HG03159 (cell line): ENCODE results near the gene RNF144A.
"Not testable (repeated sequence)": the region's sequence is repeated elsewhere in the genome, so short reads cannot be mapped to it uniquely, and the experiment has no call there.

Source experiments
- ATAC-seq: cut with Tn5 transposase; IDR thresholded peaks from one replicate; pipeline ENCODE4 v1.9.1; 2021; ENCODE audit warnings: mild to moderate bottlenecking, moderate library complexity; ENCODE audit not compliant: unreplicated experiment

Gene RNF144A, protein sequence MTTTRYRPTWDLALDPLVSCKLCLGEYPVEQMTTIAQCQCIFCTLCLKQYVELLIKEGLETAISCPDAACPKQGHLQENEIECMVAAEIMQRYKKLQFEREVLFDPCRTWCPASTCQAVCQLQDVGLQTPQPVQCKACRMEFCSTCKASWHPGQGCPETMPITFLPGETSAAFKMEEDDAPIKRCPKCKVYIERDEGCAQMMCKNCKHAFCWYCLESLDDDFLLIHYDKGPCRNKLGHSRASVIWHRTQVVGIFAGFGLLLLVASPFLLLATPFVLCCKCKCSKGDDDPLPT

DNA sequence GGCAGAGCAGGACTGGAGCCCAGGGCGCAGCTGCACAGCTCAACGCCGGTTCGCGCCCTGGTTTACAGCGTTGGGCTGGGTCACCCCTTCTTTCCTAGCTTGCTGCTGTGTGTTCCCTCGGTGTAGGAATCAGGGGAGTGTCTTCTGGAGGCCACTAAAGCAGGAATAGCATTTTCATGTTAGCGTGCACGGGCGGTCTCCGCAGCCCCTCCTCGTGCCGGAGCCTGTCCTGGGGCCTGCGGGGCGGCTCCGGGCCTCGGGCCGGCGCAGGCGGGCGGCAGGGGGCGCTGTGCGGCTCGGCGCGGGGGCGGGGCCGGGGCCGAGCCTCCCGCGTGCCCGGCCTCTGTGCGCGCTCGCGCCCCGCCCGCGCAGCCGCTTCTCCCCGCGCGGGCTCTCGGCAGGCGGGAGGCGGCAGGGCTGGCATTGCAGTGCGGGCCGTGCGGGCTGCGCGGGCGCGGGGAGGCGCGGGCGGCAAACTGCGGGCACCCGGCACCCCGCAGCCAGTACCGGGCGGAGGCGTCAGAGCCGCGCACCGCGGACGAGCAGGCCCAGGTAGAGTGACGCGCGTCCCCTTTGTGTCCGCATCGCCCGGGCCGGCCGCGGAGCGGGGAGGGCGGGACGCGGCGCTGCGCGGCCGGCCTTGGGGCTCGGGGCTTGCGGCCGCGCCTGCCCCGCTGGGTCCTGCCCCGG lies at the start of gene RNF144A:
TSS of gene RNF144A (plus strand) at position 342 of the 690 bp plus-strand sequence. CDS start 79,515 bp downstream, outside the sequence.
- ATAC-seq: peak; percentile 89

DNA sequence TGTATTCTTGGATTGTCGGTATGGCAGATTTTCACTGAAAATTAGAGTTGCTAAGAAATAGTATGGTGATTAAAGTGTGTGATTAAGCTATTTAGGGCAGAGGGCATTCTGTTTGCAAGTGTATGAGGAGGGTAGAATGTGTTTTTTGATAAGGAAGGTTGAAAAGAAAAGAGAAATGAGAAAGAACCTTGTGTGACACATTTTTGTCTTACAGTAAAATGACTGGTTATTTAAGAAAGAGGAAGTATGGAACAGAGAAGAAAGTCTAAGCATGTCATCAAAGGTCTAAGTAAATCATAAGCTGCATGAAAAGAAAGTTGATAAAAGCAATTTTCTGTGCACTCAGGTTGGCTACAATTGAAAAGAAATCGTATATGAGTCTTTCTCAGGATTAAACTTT lies 44.8 kb upstream of the RNF144A start:
- ATAC-seq: no peak

DNA sequence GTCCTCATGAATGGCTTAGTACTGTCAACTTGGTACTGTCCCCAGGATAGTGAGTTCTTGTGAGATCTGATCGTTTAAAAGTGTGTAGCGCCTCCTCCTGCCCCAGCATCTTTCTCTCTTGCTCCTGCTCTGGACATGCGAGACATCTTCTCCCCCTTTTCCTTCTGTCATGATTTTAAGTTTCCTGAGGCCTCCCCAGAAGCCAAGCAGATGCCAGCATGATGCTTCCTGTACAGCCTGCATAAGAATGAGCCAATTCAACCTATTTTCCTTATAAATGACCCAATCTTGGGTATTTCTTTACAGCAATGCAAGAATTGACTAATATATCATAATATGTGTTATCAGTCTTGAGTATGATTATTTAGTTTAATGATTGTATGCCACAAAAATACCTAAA lies 43.2 kb upstream of the RNF144A start:
- ATAC-seq: no peak

DNA sequence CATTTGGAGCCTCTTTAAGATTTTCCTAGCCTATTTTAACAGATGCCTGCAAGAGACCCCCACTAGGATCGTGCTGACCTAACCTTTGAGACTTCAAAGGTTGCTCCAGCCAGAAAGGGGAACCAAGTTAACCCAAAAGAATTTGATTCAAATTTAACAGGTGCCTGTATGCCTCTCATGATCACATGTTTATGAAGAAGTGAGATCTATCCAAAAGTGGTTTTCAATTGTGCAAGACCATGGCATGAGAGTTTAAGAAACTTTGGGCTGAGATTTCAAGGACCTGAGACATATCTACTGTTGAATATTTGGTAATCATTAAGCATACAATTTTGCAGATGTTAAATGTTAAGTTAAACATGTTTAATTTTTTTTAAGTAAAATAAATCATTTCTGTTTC lies 40.9 kb upstream of the RNF144A start:
- no peak for ATAC-seq

DNA sequence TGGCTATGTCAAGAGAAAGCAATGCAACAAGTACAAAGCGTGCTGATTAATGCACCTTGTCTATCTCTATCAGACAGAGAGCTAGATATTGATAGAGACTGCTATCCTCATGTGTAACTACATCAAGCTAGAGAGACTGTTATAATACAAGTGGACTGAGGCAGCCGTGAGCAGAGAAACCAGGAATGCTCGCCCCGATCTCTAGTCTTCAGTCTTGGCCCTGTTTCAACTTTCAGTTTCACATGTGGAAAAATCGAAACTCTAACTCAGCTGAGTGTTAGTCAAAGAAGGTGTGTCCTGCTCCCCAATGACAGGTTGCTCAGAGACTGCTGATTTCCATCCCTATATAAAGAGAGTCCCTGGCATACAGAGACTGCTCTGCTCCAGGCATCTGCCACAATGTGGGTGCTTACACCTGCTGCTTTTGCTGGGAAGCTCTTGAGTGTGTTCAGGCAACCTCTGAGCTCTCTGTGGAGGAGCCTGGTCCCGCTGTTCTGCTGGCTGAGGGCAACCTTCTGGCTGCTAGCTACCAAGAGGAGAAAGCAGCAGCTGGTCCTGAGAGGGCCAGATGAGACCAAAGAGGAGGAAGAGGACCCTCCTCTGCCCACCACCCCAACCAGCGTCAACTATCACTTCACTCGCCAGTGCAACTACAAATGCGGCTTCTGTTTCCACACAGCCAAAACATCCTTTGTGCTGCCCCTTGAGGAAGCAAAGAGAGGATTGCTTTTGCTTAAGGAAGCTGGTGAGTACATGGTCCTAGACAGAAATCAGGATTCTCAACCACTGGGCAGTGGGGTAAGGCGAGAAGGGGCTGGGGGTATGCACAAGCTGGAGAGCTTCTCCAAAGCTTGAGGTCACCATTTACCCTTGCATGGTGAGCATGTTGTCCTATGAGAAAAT lies 39.6 kb upstream of the RNF144A start, which contains the start of gene RSAD2:
TSS of gene RSAD2 (plus strand) at position 376 of the 903 bp plus-strand sequence. CDS start at position 400, 24 bp downstream.
- peak; percentile 85 for ATAC-seq

DNA sequence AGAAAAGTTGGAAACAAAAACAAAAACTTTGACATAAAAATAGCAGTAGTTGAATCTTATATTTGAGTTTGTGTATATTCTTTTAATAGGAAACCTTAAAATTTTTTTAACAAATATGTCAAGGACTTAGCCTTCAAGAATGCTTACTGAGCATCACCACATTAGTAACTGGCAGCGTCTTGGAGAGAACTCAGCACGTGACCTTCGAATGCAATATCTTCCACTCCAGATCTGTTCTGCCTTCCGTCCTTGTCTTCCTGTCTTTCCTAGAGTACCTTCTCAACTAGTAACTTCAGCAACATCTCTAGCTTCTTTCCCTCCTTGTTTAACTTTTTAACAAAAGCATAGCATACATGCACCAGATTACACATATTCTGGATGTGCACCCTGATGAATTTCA lies 38.7 kb upstream of the RNF144A start:
- no peak for ATAC-seq

DNA sequence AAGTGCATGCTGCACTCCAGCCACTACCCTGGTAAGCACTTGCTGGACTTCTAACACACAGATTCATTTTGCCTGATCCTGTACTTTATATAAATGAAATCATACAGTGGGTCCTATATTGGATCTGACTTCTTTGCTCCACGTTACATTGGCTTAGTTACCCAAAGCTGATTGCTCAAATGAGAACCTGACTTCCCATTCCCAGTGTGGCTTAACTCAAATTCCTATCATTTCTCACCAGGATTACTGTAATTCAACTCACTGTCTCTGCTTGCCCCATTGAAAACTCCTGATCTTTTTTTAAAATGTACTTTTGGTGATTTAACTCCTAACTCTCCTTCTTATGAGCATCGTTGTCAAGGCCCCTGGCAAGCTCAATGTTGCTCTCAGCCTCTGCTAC lies 38.2 kb upstream of the RNF144A start:
- no peak for ATAC-seq

DNA sequence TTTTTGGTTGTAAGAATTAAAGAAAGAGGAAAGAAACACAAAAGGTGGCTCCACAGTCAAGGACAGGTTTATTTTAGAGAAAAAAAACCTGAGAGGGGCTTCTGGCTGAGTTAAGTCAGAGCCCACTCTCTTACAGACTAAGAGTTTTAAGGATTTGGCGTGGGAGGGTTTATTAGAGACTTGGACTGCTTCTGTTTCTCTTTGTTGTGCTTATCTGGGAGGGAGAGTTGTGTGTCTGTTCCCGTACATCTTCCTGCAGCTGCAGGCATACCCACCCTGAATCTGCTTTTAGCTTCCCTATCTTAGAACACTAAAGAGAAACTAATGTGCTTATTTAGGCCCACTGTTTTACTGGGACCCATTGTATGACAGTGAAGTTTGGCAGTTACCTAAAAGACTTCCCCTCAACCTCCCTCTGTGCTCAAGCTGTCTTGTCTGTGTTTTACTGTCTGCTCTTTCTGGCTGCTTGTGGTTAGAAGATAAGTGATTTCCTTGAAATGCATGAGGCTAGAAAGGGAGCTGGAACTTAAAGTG lies 36.9 kb upstream of the RNF144A start:
- ATAC-seq: no peak

DNA sequence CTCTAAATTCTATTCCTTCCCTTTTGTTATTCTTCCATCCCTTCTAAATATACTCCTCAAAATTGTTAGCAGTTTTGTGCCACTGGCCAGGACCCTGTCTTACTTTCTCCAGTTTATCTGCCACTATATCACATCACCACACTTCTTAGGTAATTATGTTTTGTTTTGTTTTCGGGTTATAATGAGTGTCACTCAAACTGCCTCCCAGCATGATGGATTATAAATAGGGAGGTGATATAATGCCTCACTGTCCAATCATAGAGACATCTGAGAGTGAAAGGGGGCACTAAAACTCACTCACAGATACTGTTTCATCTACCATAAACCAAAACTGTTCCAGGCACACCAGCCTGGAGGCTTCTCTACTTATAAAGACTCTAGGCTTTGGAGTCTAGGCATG lies 36.2 kb upstream of the RNF144A start:
- ATAC-seq: no peak

DNA sequence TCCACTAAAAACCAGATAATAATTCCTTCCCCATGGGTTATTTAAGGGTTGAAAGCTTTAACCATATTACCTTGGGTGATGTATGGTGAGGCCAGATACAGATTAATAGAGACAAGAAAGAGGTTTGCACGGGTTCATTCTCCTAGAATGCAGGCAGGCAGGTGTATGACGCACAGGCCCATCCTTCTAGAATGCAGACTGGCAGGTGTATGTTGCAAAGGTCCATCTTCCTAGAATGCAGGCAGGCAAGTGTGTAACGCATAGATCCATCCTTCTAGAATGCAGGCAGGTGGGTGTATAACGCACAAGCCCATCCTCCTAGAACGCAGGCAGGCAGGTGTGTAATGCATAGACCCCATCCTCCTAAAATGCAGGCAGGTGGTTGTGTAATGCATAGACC lies 35.7 kb upstream of the RNF144A start:
- ATAC-seq: no peak

DNA sequence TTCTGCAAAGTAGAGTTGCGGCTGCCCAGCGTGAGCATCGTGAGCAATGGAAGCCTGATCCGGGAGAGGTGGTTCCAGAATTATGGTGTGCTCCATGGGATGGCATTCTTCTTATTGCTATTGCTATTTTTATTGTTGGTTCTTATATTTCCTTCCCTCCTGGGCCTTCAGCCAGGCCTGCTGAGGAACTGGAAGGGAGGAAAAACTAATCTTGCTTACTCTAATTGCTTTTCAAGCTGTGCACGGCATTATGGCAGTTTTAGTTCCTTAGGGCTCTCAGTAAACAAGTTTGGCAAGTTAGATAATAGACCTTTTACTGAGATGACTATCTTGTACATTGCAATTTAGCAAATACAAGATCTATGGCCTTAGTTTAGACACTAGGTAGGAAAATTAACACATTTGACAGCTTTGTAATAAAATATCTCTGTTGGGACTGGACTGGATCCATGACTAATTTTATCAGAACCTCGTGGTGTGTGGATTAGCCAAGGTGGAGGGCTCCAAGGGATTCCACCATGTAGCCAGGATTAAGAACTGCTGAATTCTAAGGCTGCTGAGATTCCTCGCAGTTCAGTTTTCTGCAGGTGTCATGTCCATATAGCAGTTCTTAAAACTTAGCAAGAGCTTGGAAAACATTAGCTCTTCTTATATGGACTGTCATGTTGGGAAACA lies 33.6 kb upstream of the RNF144A start:
- no peak for ATAC-seq

DNA sequence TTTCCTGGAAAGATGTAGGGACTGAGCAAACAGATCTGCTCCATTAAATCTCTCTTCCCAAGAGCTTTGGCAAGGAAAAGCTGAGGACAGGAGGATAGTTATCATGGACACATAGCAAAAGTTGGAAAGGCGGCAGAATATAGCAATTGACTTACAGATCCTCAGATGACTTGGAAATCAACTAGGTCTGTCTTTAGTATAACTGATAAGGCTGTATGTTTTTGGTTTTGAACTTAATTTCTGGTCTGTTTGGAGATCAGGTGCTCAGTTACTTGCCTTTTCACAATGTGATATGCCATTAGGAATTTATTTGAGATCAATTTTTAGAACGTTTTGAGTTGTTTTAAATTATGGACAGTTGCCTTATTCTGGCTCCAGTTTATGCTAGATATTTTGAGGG lies 31.7 kb upstream of the RNF144A start:
- ATAC-seq: no peak

DNA sequence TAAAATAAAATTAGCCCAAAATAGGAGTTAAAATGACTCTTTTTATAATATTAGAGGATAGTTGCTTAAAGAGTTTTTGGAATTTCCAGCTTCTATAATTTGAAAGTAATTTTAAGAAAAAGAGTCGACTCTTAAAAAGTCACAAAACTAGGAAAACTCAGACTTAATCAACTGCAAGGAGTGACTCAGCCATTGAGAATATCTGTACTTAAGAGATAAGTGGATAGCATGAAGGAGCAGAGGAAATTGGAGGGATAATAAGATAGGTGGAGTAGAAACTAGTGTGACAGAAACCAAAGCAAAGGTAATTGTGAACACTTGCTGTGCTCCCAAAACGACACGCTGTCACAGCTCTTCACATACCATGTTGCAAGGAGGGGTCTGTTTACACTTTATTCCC lies 31.2 kb upstream of the RNF144A start:
- no peak for ATAC-seq

DNA sequence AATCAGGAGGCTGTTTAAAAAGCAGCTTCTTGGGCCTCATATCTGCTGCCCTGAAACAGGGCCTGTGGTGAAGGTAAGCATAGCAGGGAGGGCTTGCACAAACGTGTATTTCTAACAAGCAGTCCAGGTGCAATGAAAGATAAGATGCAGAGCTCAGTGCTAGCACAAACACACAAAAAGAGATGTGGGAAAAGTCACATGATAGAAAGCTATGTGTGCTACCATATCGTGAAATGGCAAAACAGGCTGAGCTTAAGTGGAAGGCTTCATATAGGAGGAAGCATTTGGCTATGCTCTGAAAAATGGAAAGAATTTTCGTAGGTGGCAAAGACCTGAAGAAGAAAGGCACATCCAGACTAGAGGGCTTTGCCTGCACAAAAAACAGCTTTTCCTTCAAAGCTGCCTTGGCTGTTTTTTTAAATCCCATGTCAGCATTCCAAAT lies 29.4 kb upstream of the RNF144A start:
- ATAC-seq: no peak

DNA sequence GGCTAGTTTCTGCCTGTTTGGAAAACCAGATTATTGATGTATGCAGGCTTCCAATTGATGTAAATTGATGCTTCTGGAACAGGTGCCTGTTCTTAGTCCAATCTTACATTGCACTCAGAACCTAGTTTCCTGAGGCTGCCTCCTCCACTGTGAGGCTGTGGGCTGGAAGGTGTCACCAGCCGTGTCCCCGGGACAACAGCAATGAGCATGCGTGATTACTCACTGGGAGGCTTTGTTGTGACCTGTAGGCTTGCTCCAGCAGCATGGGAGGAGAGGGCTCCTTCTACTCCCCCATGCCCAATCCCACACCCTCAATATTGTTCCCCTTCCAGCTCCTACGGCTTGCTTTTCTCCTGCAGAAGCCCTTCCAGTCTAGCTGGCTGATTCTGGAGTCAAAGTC lies 28.5 kb upstream of the RNF144A start:
- no peak for ATAC-seq

DNA sequence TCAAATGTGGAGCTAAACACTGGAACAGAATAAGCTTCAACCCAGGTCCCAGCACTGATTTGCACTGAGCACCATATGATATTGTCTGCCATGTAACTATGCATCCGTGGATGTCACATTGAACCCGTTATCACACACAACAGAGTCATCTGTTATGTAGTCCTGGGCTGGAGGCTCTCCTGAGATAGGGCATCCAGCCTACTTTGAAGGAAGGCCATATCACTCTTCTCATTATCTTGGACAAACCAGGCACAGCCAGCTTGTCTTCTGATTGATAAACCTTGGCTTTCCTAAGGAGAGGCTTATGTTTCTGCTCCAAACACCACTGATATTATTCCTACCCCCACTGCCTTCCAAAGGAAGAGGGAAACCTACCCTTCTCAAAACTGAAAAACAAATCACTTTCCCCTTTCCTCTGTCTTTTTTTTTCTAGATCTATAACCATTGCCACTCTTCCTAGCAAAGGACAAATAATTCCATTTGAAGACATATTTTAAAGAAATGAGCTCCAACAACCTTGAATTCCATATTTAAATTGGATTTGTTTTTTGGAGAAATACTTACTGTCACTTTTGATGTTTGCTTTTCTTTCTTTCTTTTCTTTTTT lies 23.2 kb upstream of the RNF144A start:
- ATAC-seq: no peak

DNA sequence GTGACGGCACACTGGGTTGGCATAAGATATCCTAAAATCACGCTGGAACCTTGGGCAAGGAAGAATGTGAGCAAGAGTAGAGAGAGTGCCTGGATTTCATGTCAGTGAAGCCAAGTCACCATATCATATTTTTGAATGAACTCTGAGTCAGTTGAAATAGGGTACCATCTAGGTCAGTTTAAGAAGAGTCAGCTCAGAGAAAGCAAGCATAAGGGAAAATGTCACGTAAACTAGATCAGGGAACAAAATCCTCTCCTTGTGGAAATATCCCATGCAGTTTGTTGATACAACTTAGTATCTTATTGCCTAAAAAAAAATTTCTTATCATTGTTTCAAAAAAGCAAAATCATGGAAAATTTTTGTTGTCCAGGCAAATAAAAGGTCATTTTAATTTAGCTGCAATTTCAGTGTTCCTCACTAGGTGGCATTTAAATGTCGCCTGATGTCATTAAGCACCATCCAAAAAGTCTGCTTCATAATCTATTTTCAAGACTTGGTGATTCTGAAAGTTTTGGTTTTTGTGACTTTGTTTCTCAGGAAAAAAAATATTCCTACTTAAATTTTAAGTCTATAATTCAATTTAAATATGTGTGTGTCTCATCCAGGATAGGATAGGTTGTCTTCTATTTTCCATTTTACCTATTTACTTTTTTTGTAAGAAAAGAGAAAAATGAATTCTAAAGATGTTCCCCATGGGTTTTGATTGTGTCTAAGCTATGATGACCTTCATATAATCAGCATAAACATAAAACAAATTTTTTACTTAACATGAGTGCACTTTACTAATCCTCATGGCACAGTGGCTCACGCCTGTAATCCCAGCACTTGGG lies 20.1 kb upstream of the RNF144A start:
- no peak for ATAC-seq

DNA sequence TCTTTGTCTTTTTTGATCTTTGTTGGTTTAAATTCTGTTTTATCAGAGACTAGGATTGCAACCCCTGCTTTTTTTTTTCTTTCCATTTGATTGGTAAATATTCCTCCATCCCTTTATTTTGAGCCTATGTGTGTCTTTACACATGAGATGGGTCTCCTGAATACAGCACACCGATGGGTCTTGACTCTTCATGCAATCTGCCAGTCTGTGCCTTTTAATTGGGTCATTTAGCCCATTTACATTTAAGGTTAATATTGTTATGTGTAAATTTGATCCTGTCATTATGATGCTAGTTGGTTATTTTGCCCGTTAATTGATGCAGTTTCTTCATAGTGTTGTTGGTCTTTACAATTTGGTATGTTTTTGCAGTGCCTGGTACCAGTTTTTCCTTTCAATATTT lies 14.6 kb upstream of the RNF144A start:
- ATAC-seq: not testable (repeated sequence)

DNA sequence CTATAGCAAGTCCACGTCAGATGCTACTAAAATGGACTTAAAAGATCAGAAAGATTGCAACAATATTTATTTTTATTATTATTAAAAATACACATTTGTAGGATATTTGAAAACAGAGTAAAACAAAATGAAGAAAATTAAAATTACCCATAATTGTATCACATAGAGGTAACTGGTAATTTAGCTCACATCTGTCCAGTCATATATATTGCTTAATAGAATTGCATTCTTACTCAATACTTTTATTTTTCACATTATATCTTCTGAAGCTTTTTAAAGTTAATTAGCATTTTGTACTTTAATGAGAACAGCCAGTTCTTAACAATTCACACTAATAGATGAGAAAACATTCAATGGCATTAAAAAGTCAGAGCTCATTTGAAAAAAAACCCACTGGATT lies 11.5 kb upstream of the RNF144A start:
- ATAC-seq: no peak
